ACC112 (cell line): ENCODE measurements around the gene AGAP1.
"Not testable (repeated sequence)": the region's sequence is repeated elsewhere in the genome, so short reads cannot be mapped to it uniquely, and the experiment has no call there.

Experiments
- H2AFZ ChIP-seq: fragments of 200-600 bp; sonication (generic); one replicate; pipeline ENCODE4 v1.6.0; 2017; ENCODE audit warnings: antibody characterized with exemption, low read length; ENCODE audit not compliant: unreplicated experiment
- H3K27ac ChIP-seq: fragments of 200-600 bp; sonication (generic); 2 replicates; pipeline ENCODE4 v1.5.1; 2014; ENCODE audit warnings: low read depth, mild to moderate bottlenecking, antibody characterized with exemption, low read length, moderate library complexity
- H3K27me3 ChIP-seq: fragments of 200-600 bp; sonication (generic); 2 replicates; pipeline ENCODE4 v1.6.1; 2014; ENCODE audit warnings: mild to moderate bottlenecking, antibody characterized with exemption, low read length, moderate library complexity, mixed read lengths; ENCODE audit not compliant: insufficient read depth
- H3K36me3 ChIP-seq: fragments of 200-600 bp; sonication (generic); 2 replicates; pipeline ENCODE4 v1.6.1; 2016; ENCODE audit warnings: mild to moderate bottlenecking, antibody characterized with exemption, low read length, moderate library complexity, mixed read lengths; ENCODE audit not compliant: insufficient read depth
- H3K4me1 ChIP-seq: fragments of 200-600 bp; sonication (generic); one replicate; pipeline ENCODE4 v1.6.1; 2016; ENCODE audit warnings: low read length, mixed read lengths; ENCODE audit not compliant: insufficient read depth, unreplicated experiment, control insufficient read depth
- H3K4me3 ChIP-seq: fragments of 200-600 bp; sonication (generic); 2 replicates; pipeline ENCODE4 v1.5.1; 2014; ENCODE audit warnings: mild to moderate bottlenecking, low read depth, low read length
- H3K79me2 ChIP-seq: fragments of 200-600 bp; sonication (generic); one replicate; pipeline ENCODE4 v1.6.0; 2016; ENCODE audit warnings: low read length; ENCODE audit not compliant: control insufficient read depth, unreplicated experiment, insufficient read depth

AGAP1 gene

DNA sequence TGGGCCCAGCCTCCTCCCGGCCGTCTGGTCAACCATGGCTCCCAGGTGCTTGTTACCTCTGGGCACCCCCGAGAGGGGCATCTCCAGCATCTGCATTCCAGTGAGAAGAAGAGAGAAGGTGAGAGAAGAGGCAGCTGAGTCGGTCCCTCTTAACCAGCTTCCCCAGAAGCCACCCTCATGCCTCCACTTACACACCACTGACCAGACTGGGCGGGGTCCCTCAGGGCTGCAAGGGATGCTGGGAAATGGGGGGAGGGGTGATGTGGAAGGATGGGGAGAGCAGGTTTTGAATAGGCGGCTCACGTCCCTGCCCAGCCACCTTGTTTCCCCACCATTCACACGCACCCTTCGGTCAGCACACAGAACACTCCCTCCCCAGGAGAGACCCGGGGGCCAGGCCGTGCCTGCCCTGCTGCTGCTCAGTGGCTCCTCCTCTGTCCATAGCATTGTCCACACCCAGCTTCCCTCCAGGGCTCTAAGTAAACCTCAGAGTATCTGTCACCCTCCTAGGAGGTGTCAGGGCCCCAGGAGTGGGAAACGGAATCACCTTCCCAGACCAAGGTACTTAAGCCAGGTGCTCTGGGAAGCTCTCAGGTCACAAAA, 639.7 kb downstream of the AGAP1 start:
- Histone ChIP-seq H3K4me3 (no peak overlapping the region), H3K27me3 (no peaks in the 10 kb centered on the region), H3K79me2 (no peaks in the 10 kb centered on the region)

GRCh38 chr2:236136538-236136937, 642.7 kb downstream of the AGAP1 start:
- Histone ChIP-seq H3K4me3 (no peak overlapping the region), H3K79me2 (no peaks in the 10 kb centered on the region), H3K27me3 (peaks cover 3% of the 10 kb centered on the region; the same call in 1 of the 2 replicates), H3K36me3 (no peaks in the 10 kb centered on the region), H2AFZ (no peak overlapping the region), H3K4me1 (no peaks in the 10 kb centered on the region), H3K27ac (no peak overlapping the region)

More for the DNA sequence above, 639.7 kb downstream of the AGAP1 start:
- H3K36me3 ChIP-seq, result no peaks in the 10 kb centered on the region
- no peak overlapping the region for H2AFZ ChIP-seq
- no peaks in the 10 kb centered on the region for H3K4me1 ChIP-seq
- no peak overlapping the region for H3K27ac ChIP-seq

DNA sequence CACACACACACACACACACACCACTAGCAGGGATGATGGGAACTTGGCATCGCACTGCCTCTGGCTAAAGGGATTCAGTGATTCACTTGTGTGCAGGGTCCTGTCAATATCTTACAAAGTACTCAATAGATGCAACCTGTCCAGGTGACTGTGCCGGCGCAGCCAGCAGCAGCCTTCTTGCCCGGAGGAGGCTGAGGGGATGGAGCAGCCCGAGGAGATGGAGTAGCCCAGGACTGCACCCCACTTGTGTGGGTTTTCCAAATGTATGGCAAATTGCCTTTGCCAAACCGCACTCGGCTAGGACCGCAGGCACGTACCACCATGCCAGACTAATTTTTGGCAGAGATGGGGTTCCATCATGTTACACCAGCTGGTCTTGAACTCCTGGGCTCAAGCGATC, 643.2 kb downstream of the AGAP1 start:
- no peaks in the 10 kb centered on the region for H3K79me2 ChIP-seq
- no peaks in the 10 kb centered on the region for H3K4me1 ChIP-seq
- H3K36me3 ChIP-seq, result no peaks in the 10 kb centered on the region
- no peak overlapping the region for H3K4me3 ChIP-seq
- peaks cover 3% of the 10 kb centered on the region; the same call in 1 of the 2 replicates for H3K27me3 ChIP-seq
- no peak overlapping the region for H2AFZ ChIP-seq
- H3K27ac ChIP-seq, result no peak overlapping the region

- H3K27ac ChIP-seq, H3K79me2 ChIP-seq, H3K4me1 ChIP-seq, H2AFZ ChIP-seq, H3K4me3 ChIP-seq, H3K36me3 ChIP-seq: not testable (repeated sequence)
- H3K27me3 ChIP-seq, result peaks cover 35% of the 10 kb centered on the region
Measured at GRCh38 chr2:236141616-236142015, 647.8 kb downstream of the AGAP1 start.

DNA sequence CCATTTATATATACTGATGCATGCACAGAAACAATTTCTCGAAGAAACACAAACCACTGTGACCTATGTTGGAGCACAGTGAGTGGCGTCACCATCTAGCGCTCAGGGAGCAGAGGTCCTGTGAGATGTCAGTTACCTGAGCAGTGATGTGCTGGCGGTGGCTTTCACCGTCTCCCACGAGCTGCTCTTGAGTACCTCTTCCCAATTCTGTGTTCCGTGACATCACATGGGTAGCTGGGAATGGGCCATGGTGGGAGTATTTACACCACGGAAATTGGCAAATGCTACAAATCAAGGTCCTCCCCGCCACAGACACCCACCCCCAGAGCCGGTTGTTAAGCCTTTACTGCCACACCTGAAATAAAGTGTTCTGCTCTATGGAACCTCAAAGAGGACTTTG, 650.0 kb downstream of the AGAP1 start:
- H3K36me3 ChIP-seq, result no peaks in the 10 kb centered on the region
- no peaks in the 10 kb centered on the region for H3K79me2 ChIP-seq
- no peaks in the 10 kb centered on the region for H3K4me1 ChIP-seq
- no peak overlapping the region for H3K27ac ChIP-seq
- peaks cover 38% of the 10 kb centered on the region for H3K27me3 ChIP-seq
- H2AFZ ChIP-seq, result no peak overlapping the region
- no peak overlapping the region for H3K4me3 ChIP-seq

GRCh38 chr2:236146436-236146835, 652.6 kb downstream of the AGAP1 start:
- no peak overlapping the region for H2AFZ ChIP-seq
- no peaks in the 10 kb centered on the region for H3K79me2 ChIP-seq
- no peak overlapping the region for H3K27ac ChIP-seq
- no peaks in the 10 kb centered on the region for H3K36me3 ChIP-seq
- H3K4me1 ChIP-seq, result no peaks in the 10 kb centered on the region
- H3K27me3 ChIP-seq, result peaks cover 42% of the 10 kb centered on the region
- no peak overlapping the region for H3K4me3 ChIP-seq

DNA sequence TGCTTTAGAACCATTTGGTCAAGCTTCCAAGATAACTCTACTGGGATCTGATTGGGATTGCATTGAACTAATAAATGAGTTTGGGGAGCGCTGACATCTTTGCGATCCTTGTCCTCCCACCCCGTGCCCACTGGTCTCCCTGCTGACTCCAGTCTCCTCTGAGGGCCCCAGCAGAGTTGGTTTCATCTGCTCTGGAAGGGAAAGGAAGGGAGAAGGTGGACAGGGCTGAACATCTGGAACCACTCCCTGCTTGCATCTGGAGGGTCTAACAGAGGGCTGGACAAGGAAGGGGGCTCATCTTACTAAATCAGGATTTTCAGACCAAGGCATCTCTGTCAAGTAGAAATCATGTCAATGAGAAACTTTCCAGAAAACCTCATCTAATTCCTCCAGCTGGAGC, 661.6 kb downstream of the AGAP1 start:
- Histone ChIP-seq H3K27me3 (peaks cover 60% of the 10 kb centered on the region), H3K4me3 (no peak overlapping the region), H3K27ac (no peak overlapping the region), H2AFZ (no peak overlapping the region), H3K36me3 (no peaks in the 10 kb centered on the region), H3K4me1 (no peaks in the 10 kb centered on the region), H3K79me2 (no peaks in the 10 kb centered on the region)

DNA sequence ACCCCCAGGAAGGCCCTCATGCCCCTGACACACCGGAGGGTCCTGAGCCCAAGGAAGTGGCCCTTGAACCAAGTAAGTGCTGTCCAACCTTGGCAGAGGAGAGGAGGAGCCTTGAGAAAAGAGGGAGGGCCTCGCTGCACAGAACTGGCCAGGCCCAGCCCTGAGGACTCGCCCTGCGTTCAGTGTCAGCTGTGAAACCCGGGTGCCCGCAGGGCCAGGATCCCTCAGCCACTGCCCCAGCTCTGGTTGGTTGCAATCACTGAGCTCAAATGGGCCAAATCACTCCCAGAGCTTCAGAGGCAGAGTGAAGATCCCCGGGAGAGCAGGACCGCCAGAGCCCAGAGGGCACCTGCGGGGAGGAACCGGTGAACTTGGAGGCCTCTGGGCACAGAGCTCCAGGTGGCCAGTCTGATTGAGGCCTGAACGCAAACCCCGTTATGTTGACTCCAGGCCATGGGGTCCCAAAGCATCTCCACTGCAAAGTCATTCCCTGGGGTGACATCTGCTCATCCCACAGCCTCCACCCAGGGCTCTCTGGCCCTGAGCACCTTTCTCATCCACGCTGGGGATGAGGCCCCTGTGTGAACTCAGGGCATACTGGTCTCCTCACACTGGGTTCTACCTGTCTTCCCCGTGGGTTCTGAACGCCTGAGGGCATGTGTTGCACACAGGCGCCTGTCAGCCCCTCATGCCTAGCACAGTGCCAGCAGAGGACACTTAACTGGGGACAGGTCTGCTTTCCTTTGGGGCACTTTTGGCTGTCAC, 662.4 kb downstream of the AGAP1 start:
- Histone ChIP-seq H3K36me3 (no peaks in the 10 kb centered on the region), H3K27ac (no peak overlapping the region), H2AFZ (no peak overlapping the region), H3K79me2 (no peaks in the 10 kb centered on the region), H3K4me3 (no peak overlapping the region), H3K4me1 (no peaks in the 10 kb centered on the region), H3K27me3 (peaks cover 65% of the 10 kb centered on the region)

DNA sequence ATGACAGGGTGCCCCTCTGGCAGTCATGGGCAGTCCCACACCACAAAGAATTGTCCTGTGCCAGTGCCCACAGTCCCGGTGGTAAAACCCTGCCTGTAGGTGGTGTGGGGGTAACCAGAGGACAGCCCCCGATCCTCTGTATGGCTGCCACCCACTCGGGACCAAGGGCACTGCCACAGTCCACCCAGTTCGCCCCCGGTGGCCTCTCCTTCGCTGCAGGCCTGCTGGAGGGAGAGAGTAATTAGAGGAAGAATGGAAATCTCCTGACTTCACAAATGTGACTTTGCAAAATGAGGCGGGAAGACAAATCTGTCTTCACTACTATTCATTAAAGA, 663.0 kb downstream of the AGAP1 start:
- Histone ChIP-seq H3K4me3 (no peak overlapping the region), H3K79me2 (no peaks in the 10 kb centered on the region), H3K27ac (no peak overlapping the region), H3K27me3 (peaks cover 70% of the 10 kb centered on the region), H3K36me3 (no peaks in the 10 kb centered on the region), H3K4me1 (no peaks in the 10 kb centered on the region), H2AFZ (no peak overlapping the region)

- no peaks in the 10 kb centered on the region for H3K4me1 ChIP-seq
- peaks cover 76% of the 10 kb centered on the region for H3K27me3 ChIP-seq
Measured at GRCh38 chr2:236157366-236157765, 663.5 kb downstream of the AGAP1 start.

DNA sequence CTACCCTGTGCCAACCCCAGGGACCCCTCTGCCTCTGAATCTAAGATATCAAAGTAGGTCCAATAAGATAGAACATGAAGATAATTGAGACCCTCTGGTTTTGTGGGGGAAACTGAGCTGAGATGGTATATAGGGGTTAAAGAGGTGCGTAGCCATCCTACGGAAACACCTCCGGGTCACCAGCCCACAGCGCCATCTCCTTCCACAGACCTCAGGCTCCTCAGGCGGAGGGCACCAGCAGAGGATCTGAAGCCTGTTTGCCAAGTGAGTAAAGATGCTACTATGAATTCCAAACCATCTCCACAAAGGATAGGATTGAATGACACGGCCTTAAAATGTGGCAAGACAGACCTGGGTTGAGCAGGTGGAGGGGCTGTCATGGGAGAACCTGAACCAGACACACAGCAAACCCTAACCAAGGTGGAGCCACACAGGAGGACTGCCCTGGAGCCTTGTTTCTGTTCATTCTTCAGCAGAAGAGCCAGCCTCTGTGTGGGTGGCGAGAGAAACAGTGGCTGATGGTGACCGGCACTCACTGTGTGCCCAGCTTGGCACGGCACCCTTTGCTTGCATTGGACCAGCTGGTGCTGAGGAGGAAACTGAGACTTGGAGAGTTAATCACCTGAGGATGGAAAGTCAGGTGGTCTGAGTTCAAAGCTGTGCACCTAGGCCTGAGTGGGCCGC, 664.1 kb downstream of the AGAP1 start:
- H3K4me1 ChIP-seq, result no peaks in the 10 kb centered on the region
- H2AFZ ChIP-seq, result no peak overlapping the region
- H3K36me3 ChIP-seq, result no peaks in the 10 kb centered on the region
- no peak overlapping the region for H3K4me3 ChIP-seq
- H3K27ac ChIP-seq, result no peak overlapping the region
- H3K27me3 ChIP-seq, result peaks cover 82% of the 10 kb centered on the region
- H3K79me2 ChIP-seq, result no peaks in the 10 kb centered on the region

More at GRCh38 chr2:236157366-236157765, 663.5 kb downstream of the AGAP1 start:
- Histone ChIP-seq H3K27ac (no peak overlapping the region), H2AFZ (no peak overlapping the region), H3K4me3 (no peak overlapping the region), H3K36me3 (no peaks in the 10 kb centered on the region), H3K79me2 (no peaks in the 10 kb centered on the region)
